Esophagus muscularis mucosa (tissue), 4 donors: ENCODE measurements around the gene DISC1. TPM values are rescaled to one million over a fixed set of nuclear protein-coding genes. Genes with fewer than 3 reads are reported as not detected.
A peak's percentile ranks its signal among the peaks of the same experiment; 100 is the strongest.
"Not testable (repeated sequence)": the region's sequence is repeated elsewhere in the genome, so short reads cannot be mapped to it uniquely, and the experiment has no call there.

Experiments used
- DNase-seq: peaks from one replicate; pipeline ENCODE4 v3.0.0-alpha.2; 2017; ENCODE audit errors: extremely low spot score
- H3K27ac ChIP-seq, 4 donors: fragments of 200-600 bp; sonication (generic); replicated peaks in 1 of 4; 1 replicate in 3 of 4; 2 replicates in 1 of 4; pipeline ENCODE4 v1.5.1; 2016 to 2019; ENCODE audit warnings: mild to moderate bottlenecking in 1 of 4
- H3K27me3 ChIP-seq, 4 donors: fragments of 200-600 bp; sonication (generic); one replicate each; pipeline versions ENCODE4 v1.5.1 to v1.6.0; 2016 to 2019
- H3K36me3 ChIP-seq, 4 donors: fragments of 200-600 bp; sonication (generic); one replicate each; pipeline ENCODE4 v1.5.1; 2016 to 2019
- H3K4me1 ChIP-seq, 4 donors: fragments of 200-600 bp; sonication (generic); one replicate each; pipeline ENCODE4 v1.5.1; 2016 to 2019
- H3K4me3 ChIP-seq, 4 donors: fragments of 200-600 bp; sonication (generic); 1 replicate in 2 of 4; 2 replicates in 2 of 4; pipeline ENCODE4 v1.5.1; 2016 to 2019; ENCODE audit warnings: mild to moderate bottlenecking in 4 of 4, moderate library complexity in 1 of 4
- H3K9me3 ChIP-seq, 4 donors: fragments of 200-600 bp; sonication (generic); 1 replicate in 3 of 4; 2 replicates in 1 of 4; pipeline ENCODE4 v1.5.1; 2016 to 2019
- EP300 ChIP-seq: sonication (generic); formaldehyde crosslinking; IDR thresholded peaks from one replicate; pipeline ENCODE4 v1.6.1; 2017; ENCODE audit warnings: antibody characterized with exemption
- POLR2A ChIP-seq: fragments of 450-650 bp; IDR thresholded peaks from one replicate; pipeline ENCODE4 v1.6.1; 2017; ENCODE audit warnings: antibody characterized with exemption, moderate library complexity, mild to moderate bottlenecking, low read depth
- POLR2AphosphoS5 ChIP-seq, 2 donors: sonication (generic); formaldehyde crosslinking; IDR thresholded peaks; one replicate each; pipeline ENCODE4 v1.6.1; 2017; ENCODE audit warnings: antibody characterized with exemption in 2 of 2
- WGBS: methylation state at CpG from one replicate; pipeline ENCODE4 v1.1.5; 2018; 5-methylcytosine and 5-hydroxymethylcytosine counted together
- intact Hi-C: fragments of 100-400 bp; cut with DNase I; formaldehyde crosslinking; loops from one replicate; pipeline ENCODE4 v1.15.1; 2023
- total RNA-seq, 4 donors: library from RNA; depleted of rRNA; stranded (reverse); fragments of >200 nt; gene quantifications; one replicate each; pipeline versions ENCODE4 v1.1.0 to v1.2.1, GENCODE V29; 2016
- TF ChIP-seq, protein P1 (sequence below), 3 experiments: fragments of 200-600 bp in 2 of 3; fragments of 450-650 bp in 1 of 3; sonication (generic) in 2 of 3; IDR thresholded peaks; one replicate each; pipeline ENCODE4 v1.5.1; 2017 to 2019; ENCODE audit warnings: antibody characterized with exemption in 3 of 3, mild to moderate bottlenecking in 2 of 3, moderate library complexity in 1 of 3

Gene DISC1
- total RNA-seq, 4 donors from 2014 or later: 5.3 to 6.6 (median 6.2) TPM

GRCh38 chr1:231899713-231900435 is 273.3 kb downstream of the DISC1 start:
- Histone ChIP-seq H3K4me3 (no peak overlapping the region), H3K4me1 (no peaks in the 10 kb centered on the region), H3K36me3 (no peaks in the 10 kb centered on the region), H3K27me3 (no peaks in the 10 kb centered on the region), H3K27ac (no peak overlapping the region), H3K9me3 (peaks cover 0 to 9% (median 0%) of the 10 kb centered on the region in 4 donors)
- intact Hi-C loops: no loop called here
- WGBS: 65% methylated on average over 9 of the region's 9 CpGs
- DNase-seq: no peak
- TF ChIP-seq POLR2A: no peak
- TF ChIP-seq POLR2AphosphoS5 (IDR thresholded peaks at IDR 0.05): no peak

GRCh38 chr1:231903586-231904081 is 277.0 kb downstream of the DISC1 start:
- Histone ChIP-seq H3K4me3 (no peak overlapping the region), H3K4me1 (no peaks in the 10 kb centered on the region), H3K36me3 (no peaks in the 10 kb centered on the region), H3K27ac (no peak overlapping the region), H3K9me3 (peaks cover 0 to 9% (median 0%) of the 10 kb centered on the region in 4 donors), H3K27me3 (no peaks in the 10 kb centered on the region)
- WGBS: 89% methylated on average over 4 of the region's 4 CpGs
- DNase-seq: no peak
- intact Hi-C loops: no loop called here
- TF ChIP-seq POLR2AphosphoS5 (IDR thresholded peaks at IDR 0.05) (no peak), EP300 (no peak), POLR2A (no peak)
- TF ChIP-seq, protein P1, sequence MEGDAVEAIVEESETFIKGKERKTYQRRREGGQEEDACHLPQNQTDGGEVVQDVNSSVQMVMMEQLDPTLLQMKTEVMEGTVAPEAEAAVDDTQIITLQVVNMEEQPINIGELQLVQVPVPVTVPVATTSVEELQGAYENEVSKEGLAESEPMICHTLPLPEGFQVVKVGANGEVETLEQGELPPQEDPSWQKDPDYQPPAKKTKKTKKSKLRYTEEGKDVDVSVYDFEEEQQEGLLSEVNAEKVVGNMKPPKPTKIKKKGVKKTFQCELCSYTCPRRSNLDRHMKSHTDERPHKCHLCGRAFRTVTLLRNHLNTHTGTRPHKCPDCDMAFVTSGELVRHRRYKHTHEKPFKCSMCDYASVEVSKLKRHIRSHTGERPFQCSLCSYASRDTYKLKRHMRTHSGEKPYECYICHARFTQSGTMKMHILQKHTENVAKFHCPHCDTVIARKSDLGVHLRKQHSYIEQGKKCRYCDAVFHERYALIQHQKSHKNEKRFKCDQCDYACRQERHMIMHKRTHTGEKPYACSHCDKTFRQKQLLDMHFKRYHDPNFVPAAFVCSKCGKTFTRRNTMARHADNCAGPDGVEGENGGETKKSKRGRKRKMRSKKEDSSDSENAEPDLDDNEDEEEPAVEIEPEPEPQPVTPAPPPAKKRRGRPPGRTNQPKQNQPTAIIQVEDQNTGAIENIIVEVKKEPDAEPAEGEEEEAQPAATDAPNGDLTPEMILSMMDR (IDR thresholded peaks at IDR 0.05): no peak

- H3K36me3 ChIP-seq, H3K4me3 ChIP-seq, H3K27me3 ChIP-seq, intact Hi-C loops, H3K27ac ChIP-seq, H3K9me3 ChIP-seq, H3K4me1 ChIP-seq, DNase-seq: not testable (repeated sequence)
- 100% methylated on average over 2 of the region's 2 CpGs for WGBS
Measured at GRCh38 chr1:231907310-231907709, 280.7 kb downstream of the DISC1 start.

GRCh38 chr1:231913493-231913892 is 286.9 kb downstream of the DISC1 start:
- no peaks in the 10 kb centered on the region for H3K9me3 ChIP-seq
- WGBS: 84% methylated on average over 6 of the region's 7 CpGs
- H3K36me3 ChIP-seq: no peaks in the 10 kb centered on the region
- H3K4me3 ChIP-seq: no peak overlapping the region
- H3K4me1 ChIP-seq: peaks cover 2 to 7% (median 4%) of the 10 kb centered on the region in 4 donors
- DNase-seq: no peak
- H3K27me3 ChIP-seq: no peaks in the 10 kb centered on the region
- intact Hi-C loops: no loop called here
- TF ChIP-seq EP300 (no peak), POLR2A (no peak), POLR2AphosphoS5 (IDR thresholded peaks at IDR 0.05) (no peak)
- TF ChIP-seq, protein P1 (IDR thresholded peaks at IDR 0.05): no peak
- no peak overlapping the region for H3K27ac ChIP-seq

DNA sequence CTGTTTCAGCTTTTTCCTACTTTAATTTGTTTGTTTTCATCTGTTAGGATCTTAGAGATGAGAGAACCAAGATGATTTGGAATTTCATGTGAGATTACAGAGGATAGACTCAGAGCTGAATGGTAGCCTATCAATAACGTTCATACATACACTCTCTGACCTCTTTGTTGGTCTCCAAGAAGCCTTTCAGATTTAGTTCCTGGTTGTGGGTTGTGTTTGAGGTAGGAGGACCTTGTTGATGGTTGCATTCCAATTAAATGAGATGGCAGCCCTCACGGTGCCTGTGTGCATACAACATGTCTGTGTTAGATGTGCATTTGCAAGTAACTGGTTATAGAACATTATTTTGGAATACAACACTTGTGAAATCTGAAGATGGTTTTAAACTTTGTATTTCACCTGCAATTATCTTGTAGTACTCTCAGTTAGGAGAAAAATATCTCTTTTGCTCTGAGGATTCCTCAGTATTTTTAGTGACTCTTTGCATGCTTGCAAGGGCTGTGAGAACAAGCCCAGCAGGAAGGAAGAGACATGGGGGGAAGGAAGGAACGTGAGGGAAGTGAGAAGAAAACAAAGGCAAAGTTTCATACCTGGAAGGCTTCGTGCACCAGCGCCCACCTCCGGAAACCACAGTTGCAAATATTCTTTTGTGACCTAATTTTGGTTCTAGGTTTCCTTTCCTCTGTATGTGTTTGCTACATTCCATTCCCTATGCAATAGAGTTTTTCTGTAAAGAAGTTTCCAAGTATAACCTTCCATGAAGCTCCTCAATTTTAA is 291.8 kb downstream of the DISC1 start:
- TF ChIP-seq POLR2A: no peak
- no peak for TF ChIP-seq EP300
- TF ChIP-seq, protein P1 (IDR thresholded peaks at IDR 0.05): no peak
- no peak for TF ChIP-seq POLR2AphosphoS5 (IDR thresholded peaks at IDR 0.05)
- no peaks in the 10 kb centered on the region for H3K9me3 ChIP-seq
- DNase-seq: no peak
- H3K4me3 ChIP-seq: no peak overlapping the region
- H3K4me1 ChIP-seq: peaks cover 15 to 23% (median 23%) of the 10 kb centered on the region in 4 donors
- intact Hi-C loops: no loop called here
- no peaks in the 10 kb centered on the region for H3K36me3 ChIP-seq
- WGBS: 76% methylated on average over 6 of the region's 6 CpGs
- H3K27ac ChIP-seq: peak overlapping the region in 1 of 4 donors; percentile 26
- no peaks in the 10 kb centered on the region for H3K27me3 ChIP-seq
